Ishikawa (cell line): ENCODE results near the gene GUCY1A1.

Source experiments
- CEBPB ChIP-seq: IDR thresholded peaks from 2 replicates; pipeline ENCODE4 v1.6.1; 2012
- CREB1 ChIP-seq: IDR thresholded peaks from 2 replicates; pipeline ENCODE4 v1.6.1; 2012; ENCODE audit warnings: low read depth
- EGR1 ChIP-seq: IDR thresholded peaks from 2 replicates; pipeline ENCODE4 v1.6.1; 2012
- EP300 ChIP-seq: IDR thresholded peaks from 2 replicates; pipeline ENCODE4 v1.6.1; 2012; ENCODE audit warnings: borderline replicate concordance
- FOXM1 ChIP-seq: IDR thresholded peaks from 2 replicates; pipeline ENCODE4 v1.6.1; 2012; ENCODE audit warnings: low read depth, borderline replicate concordance
- MAX ChIP-seq: IDR thresholded peaks from 2 replicates; pipeline ENCODE4 v1.6.1; 2012
- NFIC ChIP-seq: IDR thresholded peaks from 2 replicates; pipeline ENCODE4 v1.6.1; 2012
- RAD21 ChIP-seq: IDR thresholded peaks from 2 replicates; pipeline ENCODE4 v1.6.1; 2012; ENCODE audit warnings: low read depth
- REST ChIP-seq: IDR thresholded peaks from 2 replicates; pipeline ENCODE4 v1.6.1; 2012; ENCODE audit warnings: low read depth, mild to moderate bottlenecking
- TAF1 ChIP-seq: IDR thresholded peaks from 2 replicates; pipeline ENCODE4 v1.6.1; 2012; ENCODE audit warnings: low read depth, mild to moderate bottlenecking
- TCF12 ChIP-seq: IDR thresholded peaks from 2 replicates; pipeline ENCODE4 v1.6.1; 2012; ENCODE audit warnings: low read depth
- TEAD4 ChIP-seq: IDR thresholded peaks from 2 replicates; pipeline ENCODE4 v1.6.1; 2012
- USF1 ChIP-seq: IDR thresholded peaks from 2 replicates; pipeline ENCODE4 v1.6.1; 2012
- YY1 ChIP-seq: IDR thresholded peaks from 2 replicates; pipeline ENCODE4 v1.6.1; 2012; ENCODE audit warnings: low read depth
- ZBTB7A ChIP-seq: IDR thresholded peaks from 2 replicates; pipeline ENCODE4 v1.6.1; 2012; ENCODE audit warnings: low read depth

The GUCY1A1 gene

GRCh38 chr4:155676430-155676825 lies 9.8 kb downstream of the GUCY1A1 start:
- TF ChIP-seq EP300 (no peak), USF1 (no peak), FOXM1 (no peak), RAD21 (no peak), TEAD4 (no peak), MAX (no peak), TCF12 (no peak), YY1 (no peak), ZBTB7A (no peak), CREB1 (no peak), REST (no peak), CEBPB (no peak), EGR1 (no peak), TAF1 (no peak), NFIC (no peak)

GRCh38 chr4:155678011-155678410 lies 11.4 kb downstream of the GUCY1A1 start:
- TF ChIP-seq REST (no peak), TCF12 (no peak), RAD21 (no peak), EP300 (no peak), TAF1 (no peak), CREB1 (no peak), USF1 (no peak), ZBTB7A (no peak), YY1 (no peak), NFIC (no peak), EGR1 (no peak), MAX (no peak)

- peak; percentile 60; the same call in 1 of the 2 replicates for TF ChIP-seq NFIC
- peak; percentile 30; the same call in 1 of the 2 replicates for TF ChIP-seq MAX
- TF ChIP-seq YY1 = no peak
Measured at GRCh38 chr4:155679343-155679742, 12.7 kb downstream of the GUCY1A1 start.

GRCh38 chr4:155681886-155682285 lies 15.2 kb downstream of the GUCY1A1 start:
- TF ChIP-seq RAD21 (no peak), FOXM1 (no peak), EGR1 (no peak), NFIC (no peak), CEBPB (no peak), TCF12 (no peak), ZBTB7A (no peak), USF1 (no peak), CREB1 (no peak), TEAD4 (no peak), EP300 (no peak), REST (no peak), MAX (no peak), YY1 (no peak), TAF1 (no peak)
